Esophagus squamous epithelium (tissue), 5 donors: ENCODE data around the gene WDR70. TPM values are rescaled to one million over a fixed set of nuclear protein-coding genes. Genes with fewer than 3 reads are reported as not detected.
"Not testable (repeated sequence)": the region's sequence is repeated elsewhere in the genome, so short reads cannot be mapped to it uniquely, and the experiment has no call there.

ENCODE experiments used
- DNase-seq: peaks from one replicate; lab custom pipeline; 2025; lab: John Stamatoyannopoulos, UW
- H3K27ac ChIP-seq, 4 donors: fragments of 200-600 bp; sonication (generic); one replicate each; pipeline ENCODE4 v1.5.1; 2016 to 2019; ENCODE audit warnings: mild to moderate bottlenecking in 1 of 4
- H3K27me3 ChIP-seq, 4 donors: fragments of 200-600 bp; sonication (generic); 1 replicate in 3 of 4; 2 replicates in 1 of 4; pipeline versions ENCODE4 v1.5.1 to v1.6.0; 2017 to 2021; ENCODE audit warnings: antibody characterized with exemption in 1 of 4
- H3K36me3 ChIP-seq, 3 donors: fragments of 200-600 bp; sonication (generic); one replicate each; pipeline ENCODE4 v1.5.1; 2016 to 2019
- H3K4me1 ChIP-seq, 3 donors: fragments of 200-600 bp; sonication (generic); one replicate each; pipeline ENCODE4 v1.5.1; 2017 to 2019
- H3K4me3 ChIP-seq, 4 donors: fragments of 200-600 bp; sonication (generic); 1 replicate in 3 of 4; 2 replicates in 1 of 4; pipeline ENCODE4 v1.5.1; 2016 to 2019; ENCODE audit warnings: mild to moderate bottlenecking in 2 of 4, moderate library complexity in 1 of 4
- H3K9me3 ChIP-seq, 3 donors: fragments of 200-600 bp; sonication (generic); one replicate each; pipeline ENCODE4 v1.5.1; 2016 to 2019
- POLR2A ChIP-seq, 4 donors: fragments of 450-650 bp; IDR thresholded peaks; one replicate each; pipeline ENCODE4 v1.6.1; 2017; ENCODE audit warnings: antibody characterized with exemption in 4 of 4, mild to moderate bottlenecking in 4 of 4, moderate library complexity in 3 of 4
- WGBS, 2 donors: methylation state at CpG; one replicate each; pipeline ENCODE4 v1.1.5; 2018; 5-methylcytosine and 5-hydroxymethylcytosine counted together
- intact Hi-C: fragments of 100-400 bp; cut with DNase I; formaldehyde crosslinking; loops from one replicate; pipeline ENCODE4 v1.15.0; 2022
- total RNA-seq, 4 donors: library from RNA; depleted of rRNA; stranded (reverse); fragments of >200 nt; gene quantifications; one replicate each; pipeline ENCODE4 v1.1.0, GENCODE V29; 2016
- TF ChIP-seq, protein P1 (sequence below), 6 experiments: fragments of 450-650 bp in 4 of 6; fragments of 200-600 bp in 2 of 6; sonication (generic) in 2 of 6; IDR thresholded peaks; one replicate each; pipeline ENCODE4 v1.5.1; 2016 to 2019; ENCODE audit warnings: antibody characterized with exemption in 6 of 6, mild to moderate bottlenecking in 4 of 6, moderate library complexity in 4 of 6
- donor health status: DM: yes; HTN: yes; CAD: no.

Gene WDR70
- total RNA-seq, 4 donors from 2014 or later: 8.2 to 26.1 (median 15.5) TPM

GRCh38 chr5:37412515-37412914 is 33.4 kb downstream of the WDR70 start:
- no peak for TF ChIP-seq POLR2A (IDR thresholded peaks at IDR 0.05)
- TF ChIP-seq, protein P1, sequence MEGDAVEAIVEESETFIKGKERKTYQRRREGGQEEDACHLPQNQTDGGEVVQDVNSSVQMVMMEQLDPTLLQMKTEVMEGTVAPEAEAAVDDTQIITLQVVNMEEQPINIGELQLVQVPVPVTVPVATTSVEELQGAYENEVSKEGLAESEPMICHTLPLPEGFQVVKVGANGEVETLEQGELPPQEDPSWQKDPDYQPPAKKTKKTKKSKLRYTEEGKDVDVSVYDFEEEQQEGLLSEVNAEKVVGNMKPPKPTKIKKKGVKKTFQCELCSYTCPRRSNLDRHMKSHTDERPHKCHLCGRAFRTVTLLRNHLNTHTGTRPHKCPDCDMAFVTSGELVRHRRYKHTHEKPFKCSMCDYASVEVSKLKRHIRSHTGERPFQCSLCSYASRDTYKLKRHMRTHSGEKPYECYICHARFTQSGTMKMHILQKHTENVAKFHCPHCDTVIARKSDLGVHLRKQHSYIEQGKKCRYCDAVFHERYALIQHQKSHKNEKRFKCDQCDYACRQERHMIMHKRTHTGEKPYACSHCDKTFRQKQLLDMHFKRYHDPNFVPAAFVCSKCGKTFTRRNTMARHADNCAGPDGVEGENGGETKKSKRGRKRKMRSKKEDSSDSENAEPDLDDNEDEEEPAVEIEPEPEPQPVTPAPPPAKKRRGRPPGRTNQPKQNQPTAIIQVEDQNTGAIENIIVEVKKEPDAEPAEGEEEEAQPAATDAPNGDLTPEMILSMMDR (IDR thresholded peaks at IDR 0.05): no peak

DNA sequence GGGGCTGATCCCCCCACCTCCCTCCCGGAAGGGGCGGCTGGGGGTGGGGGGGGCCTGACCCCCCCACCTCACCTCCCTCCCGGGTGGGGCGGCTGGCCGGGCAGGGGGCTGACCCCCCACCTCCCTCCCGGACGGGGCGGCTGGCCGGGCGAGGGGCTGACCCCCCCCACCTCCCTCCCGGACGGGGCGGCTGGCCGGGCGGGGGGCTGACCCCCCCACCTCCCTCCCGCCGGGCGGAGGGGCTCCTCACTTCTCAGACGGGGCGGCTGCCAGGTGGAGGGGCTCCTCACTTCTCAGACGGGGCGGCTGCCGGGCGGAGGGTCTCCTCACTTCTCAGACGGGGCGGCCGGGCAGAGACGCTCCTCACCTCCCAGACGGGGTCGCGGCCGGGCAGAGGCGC is 36.3 kb downstream of the WDR70 start:
- no CpG with 5 or more reads among the region's 33 CpGs for WGBS, 2 donors
- H3K27ac ChIP-seq, H3K4me3 ChIP-seq, H3K4me1 ChIP-seq, DNase-seq, H3K27me3 ChIP-seq, H3K9me3 ChIP-seq: not testable (repeated sequence)
- H3K36me3 ChIP-seq: peaks cover 0 to 66% (median 0%) of the 10 kb centered on the region in 3 donors
- intact Hi-C loops: loop anchor here (10.0 kb wide), 1 partner anchor 779 kb away; no protein-coding TSS in a partner anchor

More at GRCh38 chr5:37412515-37412914, 33.4 kb downstream of the WDR70 start:
- Histone ChIP-seq H3K9me3 (no peaks in the 10 kb centered on the region), H3K4me3 (no peak overlapping the region), H3K27ac (no peak overlapping the region), H3K4me1 (no peaks in the 10 kb centered on the region), H3K27me3 (no peaks in the 10 kb centered on the region), H3K36me3 (peaks cover 0 to 67% (median 0%) of the 10 kb centered on the region in 3 donors)
- intact Hi-C loops: loop anchor here (10.0 kb wide), 1 partner anchor 782 kb away; no protein-coding TSS in a partner anchor
- DNase-seq: no peak
- WGBS, 2 donors: 84 to 88% methylated on average over 3 of the region's 3 CpGs

GRCh38 chr5:37417347-37417746 is 38.2 kb downstream of the WDR70 start:
- no peak for TF ChIP-seq POLR2A (IDR thresholded peaks at IDR 0.05)
- TF ChIP-seq, protein P1 (IDR thresholded peaks at IDR 0.05): no peak
- WGBS, 2 donors: 68 to 71% methylated on average over 8 to 9 of the region's 9 CpGs
- Histone ChIP-seq H3K36me3 (peaks cover 0 to 62% (median 0%) of the 10 kb centered on the region in 3 donors), H3K4me1 (no peaks in the 10 kb centered on the region), H3K27ac (no peak overlapping the region), H3K9me3 (no peaks in the 10 kb centered on the region), H3K27me3 (no peaks in the 10 kb centered on the region), H3K4me3 (no peak overlapping the region)
- intact Hi-C loops: loop anchor here (10.0 kb wide), 1 partner anchor 777 kb away; no protein-coding TSS in a partner anchor
- DNase-seq: no peak

DNA sequence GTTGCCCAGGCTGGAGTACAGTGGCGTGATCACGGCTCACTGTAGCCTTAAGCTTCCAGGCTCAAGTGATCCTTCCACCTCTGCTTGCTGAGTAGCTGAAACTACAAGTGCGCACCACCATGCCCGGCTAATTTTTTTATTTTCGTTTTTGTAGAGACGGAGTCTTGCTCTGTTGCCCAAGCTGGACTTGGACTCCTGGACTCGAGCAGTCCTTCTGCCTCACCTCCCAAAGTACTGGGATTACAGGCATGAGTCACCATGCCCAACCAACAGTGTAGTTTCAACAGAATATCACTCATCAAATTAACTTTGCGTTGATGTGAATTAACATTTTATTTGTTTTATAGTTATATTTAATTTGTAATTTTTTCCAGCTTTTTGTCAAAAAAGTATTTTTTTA is 45.3 kb downstream of the WDR70 start:
- intact Hi-C loops: no loop called here

DNA sequence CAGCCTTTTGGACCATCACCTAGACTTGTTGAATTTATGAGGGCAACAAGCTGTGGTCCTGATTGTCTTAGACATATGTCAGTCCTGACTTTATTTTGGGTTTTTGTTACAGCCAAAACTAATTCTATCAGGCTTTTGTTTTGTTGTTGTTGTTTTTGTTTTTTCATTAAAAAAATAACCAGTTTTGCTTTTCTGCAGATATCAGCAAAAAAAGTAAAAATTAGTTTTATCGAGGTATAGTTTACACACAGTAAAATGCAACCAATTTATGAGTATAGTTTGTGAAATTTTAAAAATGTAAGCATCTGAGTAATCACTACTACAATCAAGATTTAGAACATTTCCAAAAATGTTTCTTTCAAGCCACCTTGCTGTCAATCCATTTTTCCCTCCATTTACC is 48.9 kb downstream of the WDR70 start:
- TF ChIP-seq, protein P1 (IDR thresholded peaks at IDR 0.05): no peak
- no peak for TF ChIP-seq POLR2A (IDR thresholded peaks at IDR 0.05)
- Histone ChIP-seq H3K36me3 (peaks cover 0 to 41% (median 0%) of the 10 kb centered on the region in 3 donors), H3K4me1 (no peaks in the 10 kb centered on the region), H3K4me3 (no peak overlapping the region), H3K27me3 (no peaks in the 10 kb centered on the region), H3K27ac (no peak overlapping the region), H3K9me3 (no peaks in the 10 kb centered on the region)
- no peak for DNase-seq
- WGBS, 2 donors: 81 to 86% methylated on average over 1 of the region's 1 CpG
- intact Hi-C loops: no loop called here

More for the DNA sequence above, 45.3 kb downstream of the WDR70 start:
- Histone ChIP-seq H3K4me3 (no peak overlapping the region), H3K27me3 (no peaks in the 10 kb centered on the region), H3K36me3 (peaks cover 0 to 56% (median 0%) of the 10 kb centered on the region in 3 donors), H3K4me1 (no peaks in the 10 kb centered on the region), H3K27ac (no peak overlapping the region), H3K9me3 (no peaks in the 10 kb centered on the region)
- no peak for DNase-seq
- TF ChIP-seq, protein P1 (IDR thresholded peaks at IDR 0.05): no peak
- no peak for TF ChIP-seq POLR2A (IDR thresholded peaks at IDR 0.05)
- 82 to 95% methylated on average over 8 of the region's 8 CpGs for WGBS, 2 donors

DNA sequence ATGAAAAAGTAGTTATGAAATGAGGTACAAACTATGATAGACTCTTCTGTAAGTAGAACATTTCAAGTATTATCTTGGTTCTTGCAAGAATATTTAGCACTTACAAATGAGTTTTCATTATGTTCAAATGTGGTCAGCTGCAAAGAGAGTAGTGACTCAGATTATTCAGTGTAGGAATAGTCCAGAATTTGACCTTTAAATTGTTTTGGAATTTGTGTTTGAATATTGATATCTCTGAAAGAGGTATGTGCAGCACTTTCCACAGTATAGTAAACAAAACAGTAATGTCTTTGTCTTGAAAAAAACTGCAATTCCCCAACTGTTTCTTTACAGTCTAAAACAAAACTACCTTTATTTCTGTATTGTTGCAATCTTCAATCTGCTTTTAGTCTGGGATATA is 56.1 kb downstream of the WDR70 start:
- intact Hi-C loops: no loop called here

More for the DNA sequence above, 56.1 kb downstream of the WDR70 start:
- H3K27me3 ChIP-seq: no peaks in the 10 kb centered on the region
- H3K4me1 ChIP-seq: no peaks in the 10 kb centered on the region
- H3K36me3 ChIP-seq: peaks cover 0 to 18% (median 0%) of the 10 kb centered on the region in 3 donors
- H3K9me3 ChIP-seq: no peaks in the 10 kb centered on the region
- H3K27ac ChIP-seq: no peak overlapping the region
- no peak for DNase-seq
- TF ChIP-seq, protein P1 (IDR thresholded peaks at IDR 0.05): no peak
- no peak for TF ChIP-seq POLR2A (IDR thresholded peaks at IDR 0.05)
- H3K4me3 ChIP-seq: no peak overlapping the region
